Measurements from ENCODE around the gene PSME3IP1. TPM values are rescaled to one million over a fixed set of nuclear protein-coding genes. Genes with fewer than 3 reads are reported as not detected.
"Not testable (repeated sequence)": the region's sequence is repeated elsewhere in the genome, so short reads cannot be mapped to it uniquely, and the experiment has no call there.

The PSME3IP1 gene
- total RNA-seq, 3 donors from 2014 or later (not counting 1 experiment from before 2014, with no cell fraction given), result 129 to 148 (median 133) TPM

- no peaks in the 10 kb centered on the region for H3K9me3 Mint-ChIP-seq
Observed at GRCh38 chr16:57202095-57202886, 16.5 kb upstream of the PSME3IP1 start.

GRCh38 chr16:57200926-57201325 lies 15.1 kb upstream of the PSME3IP1 start:
- peaks cover 5 to 22% of the 10 kb centered on the region in 2 donors for H3K4me1 Mint-ChIP-seq
- 94% methylated on average over 15 of the region's 27 CpGs for WGBS (ENCODE audit: insufficient coverage)
- H3K4me1 ChIP-seq (ENCODE audit: control insufficient read depth, insufficient read depth, low read length); H3K27ac Mint-ChIP-seq; ATAC-seq; H3K27me3 ChIP-seq (ENCODE audit: control insufficient read depth, insufficient read depth, low read length); DNase-seq; H3K9me3 Mint-ChIP-seq; H3K36me3 Mint-ChIP-seq; H3K4me3 Mint-ChIP-seq; intact Hi-C loops (cut with micrococcal nuclease); H3K9me3 ChIP-seq (ENCODE audit: control insufficient read depth, insufficient read depth, low read length); H3K27me3 Mint-ChIP-seq (ENCODE audit: low read depth in 2 of 2); H3K4me3 ChIP-seq (ENCODE audit: low read length); H3K27ac ChIP-seq (ENCODE audit: low read length): not testable (repeated sequence)
- peaks cover 19% of the 10 kb centered on the region for H3K36me3 ChIP-seq (ENCODE audit: control insufficient read depth, insufficient read depth, low read length)

More at GRCh38 chr16:57202095-57202886, 16.5 kb upstream of the PSME3IP1 start:
- no peaks in the 10 kb centered on the region for H3K27me3 Mint-ChIP-seq (ENCODE audit: low read depth in 2 of 2)
- no peaks in the 10 kb centered on the region for H3K4me1 ChIP-seq (ENCODE audit: control insufficient read depth, insufficient read depth, low read length)
- H3K27ac ChIP-seq (ENCODE audit: low read length), result no peak overlapping the region
- H3K36me3 ChIP-seq (ENCODE audit: control insufficient read depth, insufficient read depth, low read length), result peaks cover 29% of the 10 kb centered on the region
- intact Hi-C loops (cut with micrococcal nuclease), result no loop called here
- WGBS (ENCODE audit: insufficient coverage), result 93% methylated on average over 7 of the region's 7 CpGs
- H3K27me3 ChIP-seq (ENCODE audit: control insufficient read depth, insufficient read depth, low read length), result no peaks in the 10 kb centered on the region
- no peak overlapping the region for H3K4me3 ChIP-seq (ENCODE audit: low read length)
- H3K9me3 ChIP-seq (ENCODE audit: control insufficient read depth, insufficient read depth, low read length), result no peaks in the 10 kb centered on the region
- H3K36me3 Mint-ChIP-seq, result peaks cover under 1% of the 10 kb centered on the region
- no peak overlapping the region for H3K27ac Mint-ChIP-seq
- H3K4me1 Mint-ChIP-seq, result peaks cover 5 to 12% of the 10 kb centered on the region in 2 donors
- no peak for TF ChIP-seq CTCF (IDR thresholded peaks at IDR 0.05)
- no peak for DNase-seq
- ATAC-seq, result no peak
- H3K4me3 Mint-ChIP-seq, result no peak overlapping the region

GRCh38 chr16:57200321-57200720 lies 14.5 kb upstream of the PSME3IP1 start:
- H3K4me3 ChIP-seq (ENCODE audit: low read length); H3K4me1 ChIP-seq (ENCODE audit: control insufficient read depth, insufficient read depth, low read length); DNase-seq; intact Hi-C loops (cut with micrococcal nuclease); H3K36me3 Mint-ChIP-seq; H3K9me3 ChIP-seq (ENCODE audit: control insufficient read depth, insufficient read depth, low read length); H3K4me3 Mint-ChIP-seq; ATAC-seq; H3K27me3 Mint-ChIP-seq (ENCODE audit: low read depth in 2 of 2); H3K27me3 ChIP-seq (ENCODE audit: control insufficient read depth, insufficient read depth, low read length); H3K27ac Mint-ChIP-seq; H3K27ac ChIP-seq (ENCODE audit: low read length); H3K9me3 Mint-ChIP-seq: not testable (repeated sequence)
- WGBS (ENCODE audit: insufficient coverage), result 98% methylated on average over 11 of the region's 24 CpGs
- peaks cover 5 to 23% of the 10 kb centered on the region in 2 donors for H3K4me1 Mint-ChIP-seq
- peaks cover 13% of the 10 kb centered on the region for H3K36me3 ChIP-seq (ENCODE audit: control insufficient read depth, insufficient read depth, low read length)

- 96% methylated on average over 2 of the region's 3 CpGs for WGBS (ENCODE audit: insufficient coverage)
- no peaks in the 10 kb centered on the region for H3K9me3 ChIP-seq (ENCODE audit: control insufficient read depth, insufficient read depth, low read length)
- ATAC-seq (no peak), DNase-seq (no peak)
- intact Hi-C loops (cut with micrococcal nuclease), result no loop called here
- TF ChIP-seq CTCF (IDR thresholded peaks at IDR 0.05), result no peak
- H3K36me3 ChIP-seq (ENCODE audit: control insufficient read depth, insufficient read depth, low read length), result peaks cover 3% of the 10 kb centered on the region
- Mint-ChIP-seq H3K9me3 (no peaks in the 10 kb centered on the region), H3K27ac (no peak overlapping the region), H3K4me3 (no peak overlapping the region), H3K27me3 (ENCODE audit: low read depth in 2 of 2) (no peaks in the 10 kb centered on the region), H3K36me3 (no peaks in the 10 kb centered on the region), H3K4me1 (peaks cover 8 to 19% of the 10 kb centered on the region in 2 donors)
- H3K4me3 ChIP-seq (ENCODE audit: low read length), result no peak overlapping the region
- no peaks in the 10 kb centered on the region for H3K4me1 ChIP-seq (ENCODE audit: control insufficient read depth, insufficient read depth, low read length)
- H3K27ac ChIP-seq (ENCODE audit: low read length), result no peak overlapping the region
- H3K27me3 ChIP-seq (ENCODE audit: control insufficient read depth, insufficient read depth, low read length), result no peaks in the 10 kb centered on the region
Observed at GRCh38 chr16:57196753-57197152, 10.9 kb upstream of the PSME3IP1 start.

Measured in natural killer cell (primary cell).